ENCODE results near the gene ATP1A4. TPM values are rescaled to one million over a fixed set of nuclear protein-coding genes. Genes with fewer than 3 reads are reported as not detected.
A peak's percentile ranks its signal among the peaks of the same experiment; 100 is the strongest.

Gene ATP1A4
- total and polyA plus RNA-seq, 2 of the 13 experiments (the other 11 are each of a cell fraction or from before 2014, with no cell fraction given), result not detected

- POLR2A ChIA-PET, result interaction anchor here (0.7 to 1.1 kb wide), 6 partner anchors 11 to 98 kb away, joined by 3 to 5 read pairs (median 4); partner anchors contain the start of genes DCAF8 and IGSF8
- FAIRE-seq, result peak; percentile 85
- peak overlapping the region; percentile 85 for H3K4me2 ChIP-seq (ENCODE audit: low read depth, low read length)
- TF ChIP-seq CTCF (CRISPR knock-in tag; IDR thresholded peaks at IDR 0.05) (peak; percentile 95), SMAD1 (CRISPR knock-in tag; IDR thresholded peaks at IDR 0.05; ENCODE audit: borderline replicate concordance, low read depth) (0 out of 2 replicates have a peak, but pooled peaks have one; percentile 19), NR2F6 (IDR thresholded peaks at IDR 0.05) (peak; percentile 52; the same call in 1 of the 2 replicates), NR2F6 (CRISPR knock-in tag; IDR thresholded peaks at IDR 0.05) (0 out of 2 replicates have a peak, but pooled peaks have one; percentile 12), ZNF800 (CRISPR knock-in tag; IDR thresholded peaks at IDR 0.05) (no peak), STAG1 (CRISPR knock-in tag; IDR thresholded peaks at IDR 0.05) (peak; percentile 84), ZNF205 (CRISPR knock-in tag; IDR thresholded peaks at IDR 0.05) (0 out of 2 replicates have a peak, but pooled peaks have one; percentile 25), CAMTA2 (CRISPR knock-in tag; IDR thresholded peaks at IDR 0.05; ENCODE audit: borderline replicate concordance) (0 out of 2 replicates have a peak, but pooled peaks have one; percentile 29), NFKBIZ (CRISPR knock-in tag; IDR thresholded peaks at IDR 0.05) (no peak; the same call in 1 of the 2 replicates), NFATC3 (CRISPR knock-in tag; IDR thresholded peaks at IDR 0.05) (no peak), ZNF724P (CRISPR knock-in tag; IDR thresholded peaks at IDR 0.05; ENCODE audit: borderline replicate concordance) (0 out of 2 replicates have a peak, but pooled peaks have one; percentile 51), HNRNPUL1 (IDR thresholded peaks at IDR 0.05; ENCODE audit: low read depth, low read length) (no peak), ZNF468 (CRISPR knock-in tag; IDR thresholded peaks at IDR 0.05) (no peak), TEAD3 (CRISPR knock-in tag; optimal IDR thresholded peaks at IDR 0.05; ENCODE audit: borderline replicate concordance) (no peak), ZNF414 (CRISPR knock-in tag; IDR thresholded peaks at IDR 0.05) (peak; percentile 58; the same call in 1 of the 2 replicates), ZNF343 (CRISPR knock-in tag; IDR thresholded peaks at IDR 0.05) (peak; percentile 62; the same call in 1 of the 2 replicates), MAZ (IDR thresholded peaks at IDR 0.05; ENCODE audit: borderline replicate concordance, low read depth, low read length) (no peak), MAZ (CRISPR knock-in tag; IDR thresholded peaks at IDR 0.05; ENCODE audit: low read depth) (peak; percentile 20), MYPOP (CRISPR knock-in tag; IDR thresholded peaks at IDR 0.05) (no peak)
Observed at GRCh38 chr1:160193091-160193819, 41.9 kb downstream of the ATP1A4 start.

More at GRCh38 chr1:160193091-160193819, 41.9 kb downstream of the ATP1A4 start:
- no peaks in the 10 kb centered on the region for H3K9me3 ChIP-seq (ENCODE audit: low read length)
- H3K27me3 ChIP-seq (ENCODE audit: control insufficient read depth in 1 of 2, insufficient read depth in 2 of 2, low read length in 2 of 2), result peaks cover 1 to 21% of the 10 kb centered on the region in 2 experiments; a peak in 3 of 5 replicates
- in situ Hi-C loops (cut with HindIII; ENCODE audit: extremely low pct_ligation_motif_present, low pct_unique_long_range_greater_than_20kb) (loop anchor here (5.0 kb wide), 2 partner anchors 59 to 99 kb away; no protein-coding TSS in a partner anchor), intact Hi-C loops (cut with micrococcal nuclease; ENCODE audit: unreplicated experiment) (loop anchor here (1.0 to 10.0 kb wide), 5 partner anchors 26 to 182 kb away; no protein-coding TSS in a partner anchor)
- no peaks in the 10 kb centered on the region for H4K20me1 ChIP-seq (ENCODE audit: insufficient read depth, low read length)
- H2AFZ ChIP-seq (ENCODE audit: low read length), result peak overlapping the region; percentile 18
- peak overlapping the region; percentile 57 for H3K9ac ChIP-seq (ENCODE audit: insufficient read depth, low read depth, low read length)
- no peaks in the 10 kb centered on the region for H3K36me3 ChIP-seq (replicated peaks in 1 of 2; ENCODE audit: control insufficient read depth in 1 of 2, insufficient read depth in 2 of 2, low read length in 2 of 2)
- CTCF ChIA-PET (ENCODE audit: low intra/inter-chr PET ratio, low total read pairs), result interaction anchor here (1.0 to 2.0 kb wide), 5 partner anchors 26 to 183 kb away, joined by 4 to 13 read pairs (median 12); no protein-coding TSS in a partner anchor
- H3K27ac ChIP-seq (ENCODE audit: extremely low read length, insufficient read depth, low read length), result peak overlapping the region; percentile 53
- BruUV-seq (replicated peaks), result no TSS peak
- H3K79me2 ChIP-seq (ENCODE audit: insufficient read depth, low read length), result no peaks in the 10 kb centered on the region
- DNase-seq (ENCODE audit: low spot score) (peak; percentile 85), ATAC-seq (peak; percentile 88)
- peaks cover 34% of the 10 kb centered on the region for H3K4me1 ChIP-seq (ENCODE audit: insufficient read depth, low read length)
- H3K4me3 ChIP-seq (replicated peaks in 1 of 3; ENCODE audit: insufficient read depth in 1 of 3, low read depth in 2 of 3, low read length in 3 of 3), result peak overlapping the region; percentile 47 to 70 (median 55)
- 3% methylated on average over 7 of the region's 16 CpGs for WGBS (ENCODE audit: low lambda C conversion rate)

Data from HepG2 (cell line).